ENCODE results near the gene MCAT.

MCAT gene

DNA sequence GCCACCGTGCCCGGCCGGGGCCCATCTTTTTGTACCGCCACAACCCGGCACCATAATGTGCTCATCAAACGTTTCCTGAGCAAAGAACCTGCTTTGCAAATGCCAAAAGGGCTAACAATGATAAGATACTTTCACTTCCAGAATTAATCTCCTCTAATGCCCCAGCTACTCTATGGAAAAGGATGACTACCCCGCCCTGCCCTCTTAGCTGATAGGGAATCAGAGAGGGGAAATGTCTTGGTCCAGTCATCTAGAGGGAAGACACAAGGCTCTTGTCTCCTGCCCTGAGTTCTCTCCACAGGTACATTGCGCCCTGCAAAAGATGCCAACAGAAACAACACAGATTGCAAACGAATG, 54.6 kb downstream of the MCAT start:
- DNase-seq = no peak

DNA sequence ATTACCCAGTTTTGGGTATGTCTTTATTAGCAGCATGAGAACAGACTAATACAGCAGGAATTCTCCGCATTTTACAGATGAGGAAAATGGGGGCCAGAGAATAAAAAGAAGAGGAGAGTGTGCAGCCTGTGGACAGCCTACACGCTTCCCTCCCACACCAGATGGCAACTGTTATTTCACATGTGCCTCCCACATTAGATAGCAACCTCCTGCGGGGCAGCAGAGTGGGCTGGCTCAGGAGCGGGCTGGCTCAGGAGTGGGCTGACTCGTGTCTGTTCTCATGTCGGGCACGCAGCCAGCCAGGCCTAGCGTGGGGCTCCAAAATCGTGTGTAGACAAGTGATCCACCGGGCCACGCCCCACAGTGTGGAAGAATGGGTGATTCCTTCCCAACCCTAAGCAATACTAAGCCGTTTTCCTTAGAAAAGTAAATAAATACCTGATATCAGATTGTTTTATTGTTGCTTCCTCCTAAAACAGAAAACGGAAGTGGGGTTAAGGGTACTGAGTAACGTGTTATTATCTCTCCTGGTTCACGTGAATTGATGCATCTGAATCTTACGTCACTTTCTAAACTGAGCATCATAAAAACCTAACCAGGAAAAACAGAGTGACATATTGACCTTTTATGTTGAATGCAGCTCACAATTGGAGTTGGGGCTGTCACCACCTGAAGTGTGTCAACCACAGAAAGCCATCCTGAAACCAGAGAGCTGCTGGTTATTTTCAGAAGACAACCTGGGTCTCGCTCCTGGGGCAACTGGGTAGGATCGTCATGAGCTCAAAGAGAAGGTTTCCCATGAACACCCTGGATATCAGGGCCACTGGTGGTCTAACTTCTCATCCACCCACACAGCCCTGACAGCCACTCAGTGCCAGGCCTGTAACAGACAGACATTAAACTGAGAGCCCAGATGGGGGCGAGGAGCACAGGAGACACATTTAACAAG, 57.3 kb downstream of the MCAT start:
- DNase-seq = no peak
